HAP-1 (cell line): ENCODE results near the gene MTG2.

Source experiments
- DNase-seq, 2 experiments: peaks; one replicate each; pipeline ENCODE4 v3.0.0-alpha.2; 2016 to 2020; ENCODE audit warnings: low spot score in 2 of 2
- H3K27me3 ChIP-seq: fragments of 250-450 bp; sonication (Bioruptor Pico); 2 replicates; pipeline ENCODE4 v1.5.1; 2020; ENCODE audit warnings: low read depth, mild to moderate bottlenecking, moderate library complexity
- H3K36me3 ChIP-seq: fragments of 250-450 bp; sonication (Bioruptor Pico); replicated peaks from 2 replicates; pipeline ENCODE4 v1.5.1; 2020; ENCODE audit warnings: mild to moderate bottlenecking
- H3K4me1 ChIP-seq: fragments of 250-450 bp; sonication (Bioruptor Pico); 2 replicates; pipeline ENCODE4 v1.5.1; 2020; ENCODE audit warnings: mild to moderate bottlenecking
- H3K4me3 ChIP-seq: fragments of 250-450 bp; sonication (Bioruptor Pico); 2 replicates; pipeline ENCODE4 v1.5.1; 2020; ENCODE audit warnings: mild to moderate bottlenecking, moderate library complexity
- H3K9me3 ChIP-seq: fragments of 250-450 bp; sonication (Bioruptor Pico); 2 replicates; pipeline ENCODE4 v1.5.1; 2020; ENCODE audit warnings: mild to moderate bottlenecking, moderate library complexity
- in situ Hi-C: fragments of 300-500 bp; cut with MboI; formaldehyde crosslinking; loops from 3 replicates; pipeline ENCODE4 v1.14.3; 2020; ENCODE audit warnings: low sequenced_read_pairs, inconsistent platforms, mixed read lengths

MTG2 gene

GRCh38 chr20:62182469-62183425 lies at the start of gene MTG2:
Gene MTG2, plus strand, starts transcription at chr20:62183028. Its CDS starts 10,393 bp downstream, at chr20:62193421.
- Histone ChIP-seq H3K4me1 (peaks cover 10% of the 10 kb centered on the region), H3K27me3 (no peaks in the 10 kb centered on the region), H3K4me3 (peak within 1 kb of the TSS; percentile 88), H3K36me3 (peaks cover 16% of the 10 kb centered on the region), H3K9me3 (no peaks in the 10 kb centered on the region)
- in situ Hi-C loops, result no loop called here
- peak; percentile 89 to 96 for DNase-seq

GRCh38 chr20:62133051-62133845 lies 49.6 kb upstream of the MTG2 start:
- no peak for DNase-seq
- no peaks in the 10 kb centered on the region for H3K9me3 ChIP-seq
- no peaks in the 10 kb centered on the region for H3K27me3 ChIP-seq
- H3K4me1 ChIP-seq, result no peaks in the 10 kb centered on the region
- H3K36me3 ChIP-seq, result peaks cover 96% of the 10 kb centered on the region
- H3K4me3 ChIP-seq, result no peak overlapping the region
- in situ Hi-C loops, result no loop called here

- no peak for DNase-seq
- H3K36me3 ChIP-seq, result peaks cover 96% of the 10 kb centered on the region
- in situ Hi-C loops, result no loop called here
- H3K27me3 ChIP-seq, result no peaks in the 10 kb centered on the region
- H3K4me1 ChIP-seq, result no peaks in the 10 kb centered on the region
- no peaks in the 10 kb centered on the region for H3K9me3 ChIP-seq
- no peak overlapping the region for H3K4me3 ChIP-seq
Observed at GRCh38 chr20:62133864-62134263, 49.0 kb upstream of the MTG2 start.

GRCh38 chr20:62134735-62135231 lies 48.0 kb upstream of the MTG2 start:
- H3K27me3 ChIP-seq, result no peaks in the 10 kb centered on the region
- H3K36me3 ChIP-seq, result peaks cover 96% of the 10 kb centered on the region
- in situ Hi-C loops, result no loop called here
- no peaks in the 10 kb centered on the region for H3K9me3 ChIP-seq
- DNase-seq, result no peak
- H3K4me1 ChIP-seq, result no peaks in the 10 kb centered on the region
- H3K4me3 ChIP-seq, result no peak overlapping the region

- Histone ChIP-seq H3K4me3 (no peak overlapping the region), H3K27me3 (no peaks in the 10 kb centered on the region), H3K9me3 (no peaks in the 10 kb centered on the region), H3K36me3 (peaks cover 96% of the 10 kb centered on the region), H3K4me1 (no peaks in the 10 kb centered on the region)
- in situ Hi-C loops, result no loop called here
- DNase-seq, result no peak
Observed at GRCh38 chr20:62135573-62136266, 47.1 kb upstream of the MTG2 start.

- peaks cover 4% of the 10 kb centered on the region for H3K4me1 ChIP-seq
- DNase-seq, result peak in 1 of 2 experiments; percentile 69
- in situ Hi-C loops, result no loop called here
Observed at GRCh38 chr20:62136283-62137091, 46.3 kb upstream of the MTG2 start.

GRCh38 chr20:62137092-62137384 lies 45.8 kb upstream of the MTG2 start:
- peaks cover 8% of the 10 kb centered on the region for H3K4me1 ChIP-seq
- H3K4me3 ChIP-seq, result no peak overlapping the region
- no peak for DNase-seq
- no peaks in the 10 kb centered on the region for H3K27me3 ChIP-seq
- peaks cover 94% of the 10 kb centered on the region for H3K36me3 ChIP-seq
- in situ Hi-C loops, result no loop called here
- H3K9me3 ChIP-seq, result no peaks in the 10 kb centered on the region

More at GRCh38 chr20:62136283-62137091, 46.3 kb upstream of the MTG2 start:
- no peaks in the 10 kb centered on the region for H3K9me3 ChIP-seq
- no peaks in the 10 kb centered on the region for H3K27me3 ChIP-seq
- H3K4me3 ChIP-seq, result no peak overlapping the region
- peaks cover 96% of the 10 kb centered on the region for H3K36me3 ChIP-seq

GRCh38 chr20:62137478-62138203 lies 45.2 kb upstream of the MTG2 start:
- DNase-seq, result no peak
- Histone ChIP-seq H3K4me3 (no peak overlapping the region), H3K27me3 (no peaks in the 10 kb centered on the region), H3K9me3 (no peaks in the 10 kb centered on the region), H3K4me1 (peaks cover 8% of the 10 kb centered on the region), H3K36me3 (peaks cover 88% of the 10 kb centered on the region)
- in situ Hi-C loops, result no loop called here

- Histone ChIP-seq H3K27me3 (no peaks in the 10 kb centered on the region), H3K4me3 (no peak overlapping the region), H3K36me3 (peaks cover 83% of the 10 kb centered on the region), H3K4me1 (peaks cover 8% of the 10 kb centered on the region), H3K9me3 (no peaks in the 10 kb centered on the region)
- in situ Hi-C loops, result no loop called here
- no peak for DNase-seq
Observed at GRCh38 chr20:62138204-62138543, 44.7 kb upstream of the MTG2 start.

- Histone ChIP-seq H3K9me3 (no peaks in the 10 kb centered on the region), H3K27me3 (no peaks in the 10 kb centered on the region), H3K4me3 (no peak overlapping the region), H3K4me1 (peaks cover 8% of the 10 kb centered on the region), H3K36me3 (peaks cover 76% of the 10 kb centered on the region)
- in situ Hi-C loops, result no loop called here
- DNase-seq, result no peak
Observed at GRCh38 chr20:62138912-62139311, 43.9 kb upstream of the MTG2 start.

- Histone ChIP-seq H3K4me3 (no peak overlapping the region), H3K9me3 (no peaks in the 10 kb centered on the region), H3K27me3 (no peaks in the 10 kb centered on the region), H3K4me1 (peaks cover 9% of the 10 kb centered on the region), H3K36me3 (peaks cover 72% of the 10 kb centered on the region)
- in situ Hi-C loops, result no loop called here
- no peak for DNase-seq
Observed at GRCh38 chr20:62139636-62140035, 43.2 kb upstream of the MTG2 start.

- in situ Hi-C loops, result no loop called here
- Histone ChIP-seq H3K4me1 (peaks cover 15% of the 10 kb centered on the region), H3K4me3 (no peak overlapping the region), H3K36me3 (peaks cover 58% of the 10 kb centered on the region), H3K9me3 (no peaks in the 10 kb centered on the region), H3K27me3 (no peaks in the 10 kb centered on the region)
- DNase-seq, result no peak
Observed at GRCh38 chr20:62141043-62141396, 41.8 kb upstream of the MTG2 start.
